Breast epithelium (tissue), 3 donors: ENCODE measurements around the gene ADCY1.

Experiments
- CTCF ChIP-seq, 3 donors: fragments of 450-650 bp; IDR thresholded peaks; one replicate each; pipeline ENCODE4 v1.5.1; 2016 to 2017; ENCODE audit warnings: antibody characterized with exemption in 3 of 3, mild to moderate bottlenecking in 3 of 3, moderate library complexity in 3 of 3
- POLR2A ChIP-seq: fragments of 450-650 bp; IDR thresholded peaks from one replicate; pipeline ENCODE4 v1.6.1; 2016; ENCODE audit warnings: antibody characterized with exemption, mild to moderate bottlenecking, moderate library complexity
- POLR2AphosphoS5 ChIP-seq, 3 donors: sonication (generic); formaldehyde crosslinking; IDR thresholded peaks; one replicate each; pipeline ENCODE4 v1.6.1; 2017; ENCODE audit warnings: antibody characterized with exemption in 3 of 3

- TF ChIP-seq CTCF (IDR thresholded peaks at IDR 0.05) (no peak), POLR2A (no peak), POLR2AphosphoS5 (IDR thresholded peaks at IDR 0.05) (no peak)
Measured at GRCh38 chr7:45601816-45602540, 27.8 kb downstream of the ADCY1 start.
